HEK293 (cell line): Measurements from ENCODE around the gene NARS2.

Experiments used
- CTCF ChIP-seq: fragments of 450-650 bp; formaldehyde crosslinking; IDR thresholded peaks from 2 replicates; pipeline ENCODE4 v1.5.1; 2016; ENCODE audit warnings: missing biosample characterization, missing genetic modification characterization
- YY2 ChIP-seq: fragments of 450-650 bp; formaldehyde crosslinking; IDR thresholded peaks from 2 replicates; pipeline ENCODE4 v1.5.1; 2016; ENCODE audit warnings: missing biosample characterization, missing genetic modification characterization
- ZBTB17 ChIP-seq: fragments of 450-650 bp; formaldehyde crosslinking; IDR thresholded peaks from 2 replicates; pipeline ENCODE4 v1.5.1; 2016; ENCODE audit warnings: missing biosample characterization, missing genetic modification characterization
- ZBTB44 ChIP-seq: fragments of 450-650 bp; IDR thresholded peaks from 2 replicates; pipeline ENCODE4 v1.5.1; 2018; ENCODE audit warnings: missing biosample characterization, mild to moderate bottlenecking, missing genetic modification characterization
- ZNF660 ChIP-seq: fragments of 450-650 bp; IDR thresholded peaks from 2 replicates; pipeline ENCODE4 v1.5.1; 2018; ENCODE audit warnings: missing biosample characterization, mild to moderate bottlenecking, missing genetic modification characterization

- TF ChIP-seq ZBTB17 (no peak), CTCF (no peak), ZNF660 (tag by site-specific recombination) (no peak), ZBTB44 (tag by site-specific recombination) (no peak), YY2 (tag by site-specific recombination) (no peak)
Observed at GRCh38 chr11:78499971-78500370, 74.7 kb downstream of the NARS2 start.
